Keratinocyte (primary cell): ENCODE results near the gene RUFY3. TPM values are rescaled to one million over a fixed set of nuclear protein-coding genes. Genes with fewer than 3 reads are reported as not detected.

Experiments used
- DNase-seq: peaks from one replicate; pipeline ENCODE4 v3.0.0-alpha.2; 2011; ENCODE audit warnings: low read depth, missing footprints, low spot score
- FAIRE-seq: peaks from 2 replicates; lab custom pipeline; 2011; peaks lifted over from hg19 to GRCh38; lab: Jason Lieb, UNC
- H2AFZ ChIP-seq: 2 replicates; pipeline ENCODE4 v1.6.0; 2012; ENCODE audit warnings: low read length, control low read depth, inconsistent platforms; ENCODE audit not compliant: control insufficient read depth
- H3K27ac ChIP-seq: 2 replicates; pipeline ENCODE4 v1.5.1; 2011; ENCODE audit warnings: low read length; ENCODE audit not compliant: control insufficient read depth, insufficient read depth
- H3K27me3 ChIP-seq: 3 replicates; pipeline ENCODE4 v1.6.0; 2011; ENCODE audit warnings: low read length; ENCODE audit not compliant: control insufficient read depth, insufficient read depth; ENCODE audit errors: extremely low read depth
- H3K36me3 ChIP-seq, 2 experiments: 2 replicates in 1 of 2; 3 replicates in 1 of 2; pipeline ENCODE4 v1.5.1; 2011; ENCODE audit warnings: low read length in 2 of 2, mild to moderate bottlenecking in 1 of 2; ENCODE audit not compliant: control insufficient read depth in 2 of 2, insufficient read depth in 2 of 2; ENCODE audit errors: extremely low read depth in 1 of 2
- H3K4me1 ChIP-seq: 3 replicates; pipeline ENCODE4 v1.5.1; 2011; ENCODE audit warnings: low read length; ENCODE audit not compliant: control insufficient read depth, insufficient read depth; ENCODE audit errors: extremely low read depth
- H3K4me2 ChIP-seq: 3 replicates; pipeline ENCODE4 v1.6.0; 2011; ENCODE audit warnings: low read depth, low read length; ENCODE audit not compliant: control insufficient read depth, insufficient read depth; ENCODE audit errors: extremely low read depth
- H3K4me3 ChIP-seq, 3 experiments: fragments of 200-600 bp in 1 of 3; sonication (generic) in 1 of 3; 2 replicates in 2 of 3; 3 replicates in 1 of 3; pipeline ENCODE4 v1.5.1; 2011 to 2016; ENCODE audit warnings: low read length in 3 of 3, mild to moderate bottlenecking in 3 of 3, control low read depth in 2 of 3, inconsistent platforms in 1 of 3, low read depth in 1 of 3, mixed read lengths in 1 of 3, mixed run types in 1 of 3, moderate library complexity in 1 of 3; ENCODE audit not compliant: control insufficient read depth in 2 of 3, insufficient read depth in 2 of 3; ENCODE audit errors: extremely low read depth in 1 of 3
- H3K79me2 ChIP-seq: 2 replicates; pipeline ENCODE4 v1.6.0; 2012; ENCODE audit warnings: low read length; ENCODE audit not compliant: control insufficient read depth, insufficient read depth
- H3K9ac ChIP-seq: 3 replicates; pipeline ENCODE4 v1.6.0; 2011; ENCODE audit warnings: low read length; ENCODE audit not compliant: control insufficient read depth, insufficient read depth; ENCODE audit errors: extremely low read depth
- H3K9me1 ChIP-seq: 3 replicates; pipeline ENCODE4 v1.6.0; 2011; ENCODE audit warnings: low read length; ENCODE audit not compliant: control insufficient read depth, insufficient read depth; ENCODE audit errors: extremely low read depth
- H3K9me3 ChIP-seq: 2 replicates; pipeline ENCODE4 v1.5.1; 2012; ENCODE audit warnings: low read depth, low read length; ENCODE audit not compliant: control insufficient read depth
- H4K20me1 ChIP-seq: 3 replicates; pipeline ENCODE4 v1.6.0; 2011; ENCODE audit warnings: low read length; ENCODE audit not compliant: control insufficient read depth, insufficient read depth; ENCODE audit errors: extremely low read depth
- EZH2 ChIP-seq: IDR thresholded peaks from one replicate; pipeline ENCODE4 v1.6.1; 2012; ENCODE audit warnings: inconsistent platforms, mild to moderate bottlenecking, low read length, moderate library complexity
- dilution Hi-C: fragments of 300-500 bp; cut with MboI; formaldehyde crosslinking; loops from one replicate; pipeline ENCODE4 v1.7.0; 2020; ENCODE audit warnings: low sequenced_read_pairs; ENCODE audit not compliant: extremely low pct_ligation_motif_present
- polyA plus RNA-seq, 5 experiments: library from polyadenylated mRNA; depleted of rRNA in 3 of 5; stranded (reverse) in 3 of 5; stranded (forward) in 1 of 5; unstranded in 1 of 5; fragments of >200 nt; gene quantifications; 1 replicate in 1 of 5; 2 replicates in 3 of 5; 3 replicates in 1 of 5; pipeline versions ENCODE4 v1.2.1 to v1.2.3, GENCODE V29; 2011 to 2012; ENCODE audit warnings: missing spikeins in 2 of 5, low read depth in 1 of 5, low replicate concordance in 1 of 5
- TF ChIP-seq, protein P1 (sequence below), 3 experiments: IDR thresholded peaks in 1 of 3; conservative IDR thresholded peaks in 1 of 3; optimal IDR thresholded peaks in 1 of 3; 2 replicates in 2 of 3; 3 replicates in 1 of 3; pipeline versions ENCODE3 to v1.5.1; 2011; ENCODE audit warnings: low read length in 3 of 3, mild to moderate bottlenecking in 3 of 3, moderate library complexity in 2 of 3, control low read depth in 1 of 3, inconsistent platforms in 1 of 3; ENCODE audit not compliant: insufficient read depth in 2 of 3; ENCODE audit errors: extremely low read depth in 1 of 3

Gene RUFY3
- polyA plus RNA-seq, 1 donor (not counting 4 experiments of a cell fraction or from before 2014, with no cell fraction given) = 18.9 TPM

DNA sequence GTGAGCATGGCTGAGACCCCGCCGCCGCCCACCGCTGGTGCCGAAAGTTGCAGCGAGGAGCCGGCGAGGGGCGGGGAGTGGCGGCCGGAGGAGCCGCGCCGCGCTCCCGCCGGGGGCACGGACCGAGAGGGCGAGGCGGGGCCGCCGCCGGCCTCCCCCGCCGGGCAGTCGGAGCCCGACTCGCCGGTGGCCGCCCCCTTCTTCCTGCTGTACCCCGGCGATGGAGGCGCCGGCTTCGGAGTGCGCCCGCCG is 16.9 kb upstream of the RUFY3 start:
- Histone ChIP-seq H3K4me1 (peaks cover 13% of the 10 kb centered on the region), H3K27me3 (no peaks in the 10 kb centered on the region), H3K9me1 (no peaks in the 10 kb centered on the region), H3K4me3 (peak overlapping the region; percentile 51 to 80 (median 75)), H2AFZ (peak overlapping the region; percentile 22), H3K79me2 (peaks cover 31% of the 10 kb centered on the region), H3K9me3 (no peaks in the 10 kb centered on the region), H3K36me3 (no peaks in the 10 kb centered on the region), H3K9ac (peak overlapping the region; percentile 83), H3K27ac (peak overlapping the region; percentile 65), H3K4me2 (peak overlapping the region; percentile 79), H4K20me1 (no peaks in the 10 kb centered on the region)
- TF ChIP-seq EZH2 = no peak
- TF ChIP-seq, protein P1, sequence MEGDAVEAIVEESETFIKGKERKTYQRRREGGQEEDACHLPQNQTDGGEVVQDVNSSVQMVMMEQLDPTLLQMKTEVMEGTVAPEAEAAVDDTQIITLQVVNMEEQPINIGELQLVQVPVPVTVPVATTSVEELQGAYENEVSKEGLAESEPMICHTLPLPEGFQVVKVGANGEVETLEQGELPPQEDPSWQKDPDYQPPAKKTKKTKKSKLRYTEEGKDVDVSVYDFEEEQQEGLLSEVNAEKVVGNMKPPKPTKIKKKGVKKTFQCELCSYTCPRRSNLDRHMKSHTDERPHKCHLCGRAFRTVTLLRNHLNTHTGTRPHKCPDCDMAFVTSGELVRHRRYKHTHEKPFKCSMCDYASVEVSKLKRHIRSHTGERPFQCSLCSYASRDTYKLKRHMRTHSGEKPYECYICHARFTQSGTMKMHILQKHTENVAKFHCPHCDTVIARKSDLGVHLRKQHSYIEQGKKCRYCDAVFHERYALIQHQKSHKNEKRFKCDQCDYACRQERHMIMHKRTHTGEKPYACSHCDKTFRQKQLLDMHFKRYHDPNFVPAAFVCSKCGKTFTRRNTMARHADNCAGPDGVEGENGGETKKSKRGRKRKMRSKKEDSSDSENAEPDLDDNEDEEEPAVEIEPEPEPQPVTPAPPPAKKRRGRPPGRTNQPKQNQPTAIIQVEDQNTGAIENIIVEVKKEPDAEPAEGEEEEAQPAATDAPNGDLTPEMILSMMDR (optimal IDR thresholded peaks at IDR 0.05 in 1 of 3, IDR thresholded peaks at IDR 0.05 in 1 of 3, conservative IDR thresholded peaks at IDR 0.05 in 1 of 3; ENCODE audit: extremely low read depth in 1 of 3, insufficient read depth in 2 of 3, low read length in 3 of 3) = no peak
- dilution Hi-C loops = no loop called here
- FAIRE-seq = no peak
- no peak for DNase-seq

DNA sequence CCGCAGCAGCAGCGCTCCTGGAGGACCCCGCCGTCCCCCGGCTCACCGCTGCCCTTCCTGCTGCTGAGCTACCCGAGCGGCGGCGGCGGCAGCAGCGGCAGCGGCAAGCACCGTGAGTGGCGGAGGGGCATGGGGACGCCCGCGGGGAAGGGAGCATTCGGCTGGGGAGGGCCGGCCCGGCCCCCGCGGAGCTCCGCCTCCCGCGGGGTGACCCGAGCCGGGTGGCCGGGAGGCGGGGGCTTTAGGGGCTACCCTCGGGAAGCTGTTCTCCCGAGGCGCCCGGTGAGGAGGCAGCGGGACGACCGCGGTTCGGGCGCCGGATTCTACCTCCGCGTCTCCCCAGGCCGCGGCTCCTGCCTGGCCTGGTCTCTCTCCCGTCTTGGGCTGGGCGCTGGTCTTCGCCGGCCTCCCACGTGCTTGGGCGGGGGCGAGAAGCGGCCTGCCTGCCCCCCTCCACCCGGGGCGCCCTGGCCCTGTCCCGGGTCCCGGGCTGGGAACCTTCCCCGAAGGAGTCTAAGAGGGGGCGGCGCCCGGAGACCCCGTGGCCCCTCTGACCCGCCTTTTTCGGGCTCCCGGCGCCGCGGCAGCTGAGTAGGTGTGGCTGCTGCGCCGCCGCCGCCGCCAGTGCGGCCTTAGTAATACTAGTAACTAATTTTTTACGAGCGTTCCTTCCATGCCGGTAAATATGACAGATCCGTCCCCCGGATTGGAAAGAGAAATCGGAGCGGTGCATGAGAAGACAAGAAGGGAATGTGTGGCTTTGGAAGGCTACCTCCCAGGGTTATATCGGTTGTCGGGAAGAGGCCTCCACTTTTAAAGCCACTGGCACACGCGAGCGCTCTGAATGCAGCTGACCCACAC is 16.4 kb upstream of the RUFY3 start:
- H3K4me2 ChIP-seq = peak overlapping the region; percentile 79
- no peaks in the 10 kb centered on the region for H3K9me3 ChIP-seq
- H3K27ac ChIP-seq = peak overlapping the region; percentile 65
- H3K36me3 ChIP-seq = no peaks in the 10 kb centered on the region
- dilution Hi-C loops = no loop called here
- no peak for FAIRE-seq
- no peaks in the 10 kb centered on the region for H3K9me1 ChIP-seq
- H3K9ac ChIP-seq = peak overlapping the region; percentile 83
- peaks cover 13% of the 10 kb centered on the region for H3K4me1 ChIP-seq
- H2AFZ ChIP-seq = peak overlapping the region; percentile 73
- TF ChIP-seq, protein P1 (optimal IDR thresholded peaks at IDR 0.05 in 1 of 3, IDR thresholded peaks at IDR 0.05 in 1 of 3, conservative IDR thresholded peaks at IDR 0.05 in 1 of 3; ENCODE audit: extremely low read depth in 1 of 3, insufficient read depth in 2 of 3, low read length in 3 of 3) = no peak
- no peak for TF ChIP-seq EZH2
- peaks cover 31% of the 10 kb centered on the region for H3K79me2 ChIP-seq
- no peaks in the 10 kb centered on the region for H4K20me1 ChIP-seq
- no peak for DNase-seq
- peak overlapping the region; percentile 51 to 80 (median 75) for H3K4me3 ChIP-seq
- no peaks in the 10 kb centered on the region for H3K27me3 ChIP-seq
